ENCODE measurements around the gene ATP2B2. TPM values are rescaled to one million over a fixed set of nuclear protein-coding genes. Genes with fewer than 3 reads are reported as not detected.

ATP2B2 gene
- total and polyA plus RNA-seq, 9 of the 15 experiments (the other 6 are each of a cell fraction or from before 2014, with no cell fraction given) = 0.06 TPM; not detected in 8

- TF ChIP-seq ZNF277 (CRISPR knock-in tag; IDR thresholded peaks at IDR 0.05; ENCODE audit: borderline replicate concordance) (no peak), RBM39 (optimal IDR thresholded peaks at IDR 0.05; ENCODE audit: low read depth, low read length) (no peak), SRF (CRISPR knock-in tag; IDR thresholded peaks at IDR 0.05) (peak in 1 of 2 experiments; percentile 94; a peak in 2 of 4 replicates), ZNF639 (CRISPR knock-in tag; conservative IDR thresholded peaks at IDR 0.05 in 1 of 2, IDR thresholded peaks at IDR 0.05 in 1 of 2) (peak; percentile 70 to 97), ASH1L (IDR thresholded peaks at IDR 0.05; ENCODE audit: borderline replicate concordance, low read depth, partially characterized antibody) (no peak), NONO (IDR thresholded peaks at IDR 0.05; ENCODE audit: low read depth in 2 of 2, low read length in 1 of 2) (no peak), ZNF696 (CRISPR knock-in tag; conservative IDR thresholded peaks at IDR 0.05) (no peak), ZSCAN32 (CRISPR knock-in tag; IDR thresholded peaks at IDR 0.05) (no peak), TBP (optimal IDR thresholded peaks at IDR 0.05; ENCODE audit: low read depth, low read length) (no peak), ZNF445 (CRISPR knock-in tag; IDR thresholded peaks at IDR 0.05; ENCODE audit: low read depth) (no peak), HMBOX1 (IDR thresholded peaks at IDR 0.05) (peak; percentile 35; the same call in 1 of the 2 replicates), ZNF695 (CRISPR knock-in tag; IDR thresholded peaks at IDR 0.05) (no peak), DEAF1 (CRISPR knock-in tag; IDR thresholded peaks at IDR 0.05) (no peak), ZBTB26 (CRISPR knock-in tag; IDR thresholded peaks at IDR 0.05) (no peak), SAP30 (IDR thresholded peaks at IDR 0.05; ENCODE audit: borderline replicate concordance, insufficient read depth, low read depth, low read length, poor library complexity, severe bottlenecking) (peak; percentile 97), JUNB (CRISPR knock-in tag; conservative IDR thresholded peaks at IDR 0.05) (no peak), HNRNPL (IDR thresholded peaks at IDR 0.05; ENCODE audit: low read depth, low read length) (no peak)
Measured at GRCh38 chr3:10459954-10460754, 45.2 kb downstream of the ATP2B2 start (continued).
